HEK293 (cell line): ENCODE measurements around the gene CLTB.

Source experiments
- BCL11B ChIP-seq: fragments of 450-650 bp; formaldehyde crosslinking; IDR thresholded peaks from 2 replicates; pipeline ENCODE4 v1.5.1; 2016; ENCODE audit warnings: low read depth, missing biosample characterization, missing genetic modification characterization
- CTCF ChIP-seq: fragments of 450-650 bp; formaldehyde crosslinking; IDR thresholded peaks from 2 replicates; pipeline ENCODE4 v1.5.1; 2016; ENCODE audit warnings: missing biosample characterization, missing genetic modification characterization
- PATZ1 ChIP-seq: fragments of 450-650 bp; formaldehyde crosslinking; IDR thresholded peaks from 2 replicates; pipeline ENCODE4 v1.5.1; 2016; ENCODE audit warnings: missing biosample characterization, missing genetic modification characterization
- PBX3 ChIP-seq: sonication (generic); formaldehyde crosslinking; IDR thresholded peaks from 2 replicates; pipeline ENCODE4 v1.8.1; 2022; ENCODE audit warnings: mild to moderate bottlenecking, moderate library complexity, missing genetic modification reagents
- REST ChIP-seq: fragments of 450-650 bp; formaldehyde crosslinking; IDR thresholded peaks from 2 replicates; pipeline ENCODE4 v1.5.1; 2016; ENCODE audit warnings: missing biosample characterization, missing genetic modification characterization
- WT1 ChIP-seq: fragments of 450-650 bp; formaldehyde crosslinking; IDR thresholded peaks from 2 replicates; pipeline ENCODE4 v1.5.1; 2016; ENCODE audit warnings: missing biosample characterization, missing genetic modification characterization
- YY1 ChIP-seq: fragments of 450-650 bp; formaldehyde crosslinking; IDR thresholded peaks from 2 replicates; pipeline ENCODE4 v1.5.1; 2018; ENCODE audit warnings: missing biosample characterization, missing genetic modification characterization
- ZBTB1 ChIP-seq: fragments of 450-650 bp; formaldehyde crosslinking; IDR thresholded peaks from 2 replicates; pipeline ENCODE4 v1.5.1; 2016; ENCODE audit warnings: missing biosample characterization, missing genetic modification characterization
- ZBTB21 ChIP-seq: fragments of 450-650 bp; formaldehyde crosslinking; IDR thresholded peaks from 2 replicates; pipeline ENCODE4 v1.5.1; 2017; ENCODE audit warnings: missing biosample characterization, missing genetic modification characterization
- ZBTB7A ChIP-seq: fragments of 450-650 bp; formaldehyde crosslinking; IDR thresholded peaks from 2 replicates; pipeline ENCODE4 v1.5.1; 2016; ENCODE audit warnings: low read depth, missing biosample characterization, missing genetic modification characterization
- ZNF155 ChIP-seq: fragments of 450-650 bp; formaldehyde crosslinking; IDR thresholded peaks from 2 replicates; pipeline ENCODE4 v1.5.1; 2016; ENCODE audit warnings: missing biosample characterization, missing genetic modification characterization
- ZNF18 ChIP-seq: fragments of 450-650 bp; formaldehyde crosslinking; IDR thresholded peaks from 2 replicates; pipeline ENCODE4 v1.5.1; 2016; ENCODE audit warnings: missing biosample characterization, missing genetic modification characterization
- ZNF335 ChIP-seq: fragments of 450-650 bp; formaldehyde crosslinking; conservative IDR thresholded peaks from 2 replicates; pipeline ENCODE4 v1.5.1; 2016; ENCODE audit warnings: missing biosample characterization, missing genetic modification characterization
- ZNF354C ChIP-seq: fragments of 450-650 bp; formaldehyde crosslinking; IDR thresholded peaks from 2 replicates; pipeline ENCODE4 v1.5.1; 2016; ENCODE audit warnings: missing biosample characterization, missing genetic modification characterization, low read depth, borderline replicate concordance

GRCh38 chr5:176382721-176383120 lies 33.6 kb downstream of the CLTB start:
- TF ChIP-seq ZNF155 (no peak), ZNF354C (tag by site-specific recombination) (no peak), CTCF (tag by site-specific recombination) (no peak), PBX3 (no peak), REST (tag by site-specific recombination) (no peak), ZBTB7A (tag by site-specific recombination) (no peak), ZNF335 (tag by site-specific recombination) (no peak), BCL11B (no peak), WT1 (tag by site-specific recombination) (no peak), PATZ1 (tag by site-specific recombination) (no peak), ZBTB1 (tag by site-specific recombination) (no peak), ZNF18 (tag by site-specific recombination) (no peak), ZBTB21 (tag by site-specific recombination) (no peak), YY1 (tag by site-specific recombination) (no peak)
